Esophagus squamous epithelium (tissue), 5 donors: ENCODE data around the gene CRB3. TPM values are rescaled to one million over a fixed set of nuclear protein-coding genes. Genes with fewer than 3 reads are reported as not detected.

Source experiments
- DNase-seq: peaks from one replicate; lab custom pipeline; 2025; lab: John Stamatoyannopoulos, UW
- H3K27ac ChIP-seq, 4 donors: fragments of 200-600 bp; sonication (generic); one replicate each; pipeline ENCODE4 v1.5.1; 2016 to 2019; ENCODE audit warnings: mild to moderate bottlenecking in 1 of 4
- H3K27me3 ChIP-seq, 4 donors: fragments of 200-600 bp; sonication (generic); 1 replicate in 3 of 4; 2 replicates in 1 of 4; pipeline versions ENCODE4 v1.5.1 to v1.6.0; 2017 to 2021; ENCODE audit warnings: antibody characterized with exemption in 1 of 4
- H3K36me3 ChIP-seq, 3 donors: fragments of 200-600 bp; sonication (generic); one replicate each; pipeline ENCODE4 v1.5.1; 2016 to 2019
- H3K4me1 ChIP-seq, 3 donors: fragments of 200-600 bp; sonication (generic); one replicate each; pipeline ENCODE4 v1.5.1; 2017 to 2019
- H3K4me3 ChIP-seq, 4 donors: fragments of 200-600 bp; sonication (generic); 1 replicate in 3 of 4; 2 replicates in 1 of 4; pipeline ENCODE4 v1.5.1; 2016 to 2019; ENCODE audit warnings: mild to moderate bottlenecking in 2 of 4, moderate library complexity in 1 of 4
- H3K9me3 ChIP-seq, 3 donors: fragments of 200-600 bp; sonication (generic); one replicate each; pipeline ENCODE4 v1.5.1; 2016 to 2019
- CTCF ChIP-seq, 6 experiments: fragments of 450-650 bp in 4 of 6; fragments of 200-600 bp in 2 of 6; sonication (generic) in 2 of 6; IDR thresholded peaks; one replicate each; pipeline ENCODE4 v1.5.1; 2016 to 2019; ENCODE audit warnings: antibody characterized with exemption in 6 of 6, mild to moderate bottlenecking in 4 of 6, moderate library complexity in 4 of 6
- POLR2A ChIP-seq, 4 donors: fragments of 450-650 bp; IDR thresholded peaks; one replicate each; pipeline ENCODE4 v1.6.1; 2017; ENCODE audit warnings: antibody characterized with exemption in 4 of 4, mild to moderate bottlenecking in 4 of 4, moderate library complexity in 3 of 4
- WGBS, 2 donors: methylation state at CpG; one replicate each; pipeline ENCODE4 v1.1.5; 2018; 5-methylcytosine and 5-hydroxymethylcytosine counted together
- intact Hi-C: fragments of 100-400 bp; cut with DNase I; formaldehyde crosslinking; loops from one replicate; pipeline ENCODE4 v1.15.0; 2022
- small RNA-seq, 4 donors: library from RNA; depleted of rRNA; stranded (forward); fragments of <200 nt; gene quantifications; one replicate each; pipeline ENCODE3, GENCODE V24; 2016
- total RNA-seq, 4 donors: library from RNA; depleted of rRNA; stranded (reverse); fragments of >200 nt; gene quantifications; one replicate each; pipeline ENCODE4 v1.1.0, GENCODE V29; 2016
- donor health status: DM: yes; HTN: yes; CAD: no.

Gene CRB3
- total RNA-seq, 4 donors from 2014 or later: 42.9 to 61.9 (median 56.2) TPM

- intact Hi-C loops: loop anchor here (5.0 kb wide), 2 partner anchors 116 to 346 kb away; no protein-coding TSS in a partner anchor
- peak overlapping the region; percentile 77 to 89 (median 88) for H3K27ac ChIP-seq
- peaks cover 4 to 39% (median 22%) of the 10 kb centered on the region in 3 donors for H3K4me1 ChIP-seq
- DNase-seq: no peak
- TF ChIP-seq CTCF (IDR thresholded peaks at IDR 0.05) (no peak), POLR2A (IDR thresholded peaks at IDR 0.05) (no peak)
- 2% methylated on average over 21 to 23 of the region's 26 CpGs for WGBS, 2 donors
- no peaks in the 10 kb centered on the region for H3K9me3 ChIP-seq
- peak overlapping the region; percentile 46 to 81 (median 74) for H3K4me3 ChIP-seq
- H3K36me3 ChIP-seq: no peaks in the 10 kb centered on the region
- H3K27me3 ChIP-seq: peaks cover 0 to 3% (median 0%) of the 10 kb centered on the region in 4 donors
Observed at GRCh38 chr19:6516018-6516658, 52.1 kb downstream of the CRB3 start.

Small RNA genes lying within 50 kb of the gene (small RNA-seq; reads per million reads assigned to genes)
- gene AC010503.2: 0 reads per million in 4 donors

Other genes with a start within 250 kb of the CRB3 start
- gene MLLT1, start 184.3 kb upstream of the CRB3 start, total RNA-seq: 10 to 100 TPM; 10.3 to 20.1 (median 12.7) TPM
- gene ACER1, start 130.7 kb upstream of the CRB3 start, total RNA-seq: 1 to 10 TPM in 3 of 4 donors, under 1 TPM in 1; 0.53 to 8.1 (median 1.4) TPM
- 10 to 100 TPM; 70.7 to 75.9 (median 72.3) TPM for gene CLPP, start 102.7 kb upstream of the CRB3 start, total RNA-seq
- gene ALKBH7, start 91.5 kb upstream of the CRB3 start, total RNA-seq: 10 to 100 TPM; 34.0 to 85.3 (median 50.4) TPM
- gene PSPN, start 88.3 kb upstream of the CRB3 start, total RNA-seq: 1 to 10 TPM in 2 of 4 donors, under 1 TPM in 2; 0.76 to 1.3 (median 1.0) TPM
- gene GTF2F1, start 71.1 kb upstream of the CRB3 start, total RNA-seq: 10 to 100 TPM; 28.0 to 51.3 (median 43.5) TPM
- 100 to 1,000 TPM; 111 to 158 (median 125) TPM for gene KHSRP, start 39.5 kb upstream of the CRB3 start, total RNA-seq
- gene SLC25A41, start 30.5 kb upstream of the CRB3 start, total RNA-seq: under 1 TPM in 1 of 4 donors, not detected in 3; 0.38 TPM
- gene SLC25A23, start 4.5 kb upstream of the CRB3 start, total RNA-seq: 10 to 100 TPM; 41.5 to 95.9 (median 64.0) TPM
- 1 to 10 TPM in 2 of 4 donors, under 1 TPM in 2; 0.62 to 4.2 (median 1.2) TPM for gene DENND1C, start 17.5 kb downstream of the CRB3 start, total RNA-seq
- gene TUBB4A, start 38.0 kb downstream of the CRB3 start, total RNA-seq: 1 to 10 TPM in 1 of 4 donors, not detected in 3; 7.8 TPM
- gene TNFSF9, start 66.8 kb downstream of the CRB3 start, total RNA-seq: 10 to 100 TPM in 3 of 4 donors, 1 to 10 TPM in 1; 6.3 to 21.6 (median 17.8) TPM
- 1 to 10 TPM in 1 of 4 donors, not detected in 3; 4.0 TPM for gene CD70, start 126.9 kb downstream of the CRB3 start, total RNA-seq
- gene TNFSF14, start 205.9 kb downstream of the CRB3 start, total RNA-seq: 1 to 10 TPM in 2 of 4 donors, under 1 TPM in 2; 0.09 to 1.3 (median 0.86) TPM